GM19240 (cell line): ENCODE measurements around the gene TSPAN16.

Experiments used
- DNase-seq: peaks from one replicate; pipeline ENCODE4 v3.0.0; 2011; ENCODE audit warnings: low spot score; ENCODE audit not compliant: insufficient read length

TSPAN16 gene

GRCh38 chr19:11295665-11296245, at the start of gene TSPAN16:
TSS of gene TSPAN16 (plus strand) at chr19:11296160. CDS start at chr19:11296298, 138 bp downstream.
- DNase-seq = no peak

- DNase-seq = no peak
These were observed 49.0 kb upstream of the TSPAN16 start for GRCh38 chr19:11246941-11247340.

GRCh38 chr19:11247391-11247790, 48.6 kb upstream of the TSPAN16 start:
- DNase-seq = no peak

- DNase-seq = no peak
These were observed 48.0 kb upstream of the TSPAN16 start for GRCh38 chr19:11247934-11248333.

GRCh38 chr19:11248852-11249251, 47.1 kb upstream of the TSPAN16 start:
- no peak for DNase-seq

GRCh38 chr19:11251217-11251616, 44.7 kb upstream of the TSPAN16 start:
- no peak for DNase-seq

- no peak for DNase-seq
These were observed 44.2 kb upstream of the TSPAN16 start for GRCh38 chr19:11251650-11252314.

GRCh38 chr19:11252665-11253355, 43.1 kb upstream of the TSPAN16 start:
- DNase-seq = no peak

GRCh38 chr19:11254666-11255065, 41.3 kb upstream of the TSPAN16 start:
- DNase-seq = no peak

GRCh38 chr19:11256189-11256588, 39.8 kb upstream of the TSPAN16 start:
- no peak for DNase-seq

GRCh38 chr19:11257846-11258380, 38.0 kb upstream of the TSPAN16 start:
- no peak for DNase-seq

- no peak for DNase-seq
These were observed 35.0 kb upstream of the TSPAN16 start for GRCh38 chr19:11260996-11261395.

GRCh38 chr19:11261431-11261970, 34.5 kb upstream of the TSPAN16 start:
- DNase-seq = no peak

GRCh38 chr19:11261971-11262839, 33.8 kb upstream of the TSPAN16 start, which contains the start of gene DOCK6:
TSS of gene DOCK6 (minus strand) at chr19:11262524. CDS start at chr19:11262440, 84 bp downstream.
- DNase-seq = no peak

- no peak for DNase-seq
These were observed 32.2 kb upstream of the TSPAN16 start for GRCh38 chr19:11263726-11264125.

GRCh38 chr19:11264452-11265176, 31.3 kb upstream of the TSPAN16 start:
- no peak for DNase-seq

GRCh38 chr19:11265177-11265784, 30.7 kb upstream of the TSPAN16 start:
- DNase-seq = no peak

- no peak for DNase-seq
These were observed 30.1 kb upstream of the TSPAN16 start for GRCh38 chr19:11265785-11266236.

GRCh38 chr19:11267316-11268085, 28.5 kb upstream of the TSPAN16 start:
- no peak for DNase-seq
